ENCODE data around the gene AGA. TPM values are rescaled to one million over a fixed set of nuclear protein-coding genes. Genes with fewer than 3 reads are reported as not detected.

AGA gene
- total RNA-seq, 2 donors from 2014 or later: 12.2 to 15.2 TPM

DNA sequence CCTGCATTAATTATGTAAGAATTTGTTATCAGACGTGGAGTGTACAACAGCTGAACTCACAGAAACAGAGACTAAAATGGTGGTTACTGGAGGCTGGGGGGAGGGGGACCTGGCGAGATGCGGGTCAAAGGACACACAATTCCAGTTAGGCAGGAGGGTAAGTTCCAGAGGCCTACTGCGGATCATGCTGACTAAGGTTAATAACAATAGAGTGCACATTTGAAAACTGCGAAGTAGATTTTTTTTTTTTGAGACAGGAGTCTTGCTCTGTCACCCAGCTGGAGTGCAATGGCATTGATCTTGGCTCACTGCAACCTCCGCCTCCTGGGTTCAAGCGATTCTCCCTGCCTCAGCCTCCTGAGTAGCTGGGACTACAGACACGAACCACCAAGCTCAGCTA, 7.6 kb downstream of the AGA start:
- Histone ChIP-seq H3K27me3 (no peaks in the 10 kb centered on the region), H3K36me3 (no peaks in the 10 kb centered on the region), H3K27ac (no peak overlapping the region), H3K9me3 (no peaks in the 10 kb centered on the region), H3K4me3 (no peak overlapping the region), H3K9ac (ENCODE audit: low read depth in 2 of 2, low read length in 2 of 2) (no peak overlapping the region), H3K4me1 (no peaks in the 10 kb centered on the region)
- intact Hi-C loops (cut with DNase I): no loop called here
- DNase-seq: no peak
- TF ChIP-seq, protein P1, sequence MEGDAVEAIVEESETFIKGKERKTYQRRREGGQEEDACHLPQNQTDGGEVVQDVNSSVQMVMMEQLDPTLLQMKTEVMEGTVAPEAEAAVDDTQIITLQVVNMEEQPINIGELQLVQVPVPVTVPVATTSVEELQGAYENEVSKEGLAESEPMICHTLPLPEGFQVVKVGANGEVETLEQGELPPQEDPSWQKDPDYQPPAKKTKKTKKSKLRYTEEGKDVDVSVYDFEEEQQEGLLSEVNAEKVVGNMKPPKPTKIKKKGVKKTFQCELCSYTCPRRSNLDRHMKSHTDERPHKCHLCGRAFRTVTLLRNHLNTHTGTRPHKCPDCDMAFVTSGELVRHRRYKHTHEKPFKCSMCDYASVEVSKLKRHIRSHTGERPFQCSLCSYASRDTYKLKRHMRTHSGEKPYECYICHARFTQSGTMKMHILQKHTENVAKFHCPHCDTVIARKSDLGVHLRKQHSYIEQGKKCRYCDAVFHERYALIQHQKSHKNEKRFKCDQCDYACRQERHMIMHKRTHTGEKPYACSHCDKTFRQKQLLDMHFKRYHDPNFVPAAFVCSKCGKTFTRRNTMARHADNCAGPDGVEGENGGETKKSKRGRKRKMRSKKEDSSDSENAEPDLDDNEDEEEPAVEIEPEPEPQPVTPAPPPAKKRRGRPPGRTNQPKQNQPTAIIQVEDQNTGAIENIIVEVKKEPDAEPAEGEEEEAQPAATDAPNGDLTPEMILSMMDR (IDR thresholded peaks at IDR 0.05): no peak

GRCh38 chr4:177427192-177427591, 15.0 kb downstream of the AGA start:
- intact Hi-C loops (cut with DNase I): no loop called here
- Histone ChIP-seq H3K27me3 (no peaks in the 10 kb centered on the region), H3K27ac (no peak overlapping the region), H3K9me3 (no peaks in the 10 kb centered on the region), H3K4me1 (no peaks in the 10 kb centered on the region), H3K36me3 (no peaks in the 10 kb centered on the region), H3K4me3 (no peak overlapping the region), H3K9ac (ENCODE audit: low read depth in 2 of 2, low read length in 2 of 2) (no peak overlapping the region)
- TF ChIP-seq, protein P1 (IDR thresholded peaks at IDR 0.05): no peak
- DNase-seq: no peak

DNA sequence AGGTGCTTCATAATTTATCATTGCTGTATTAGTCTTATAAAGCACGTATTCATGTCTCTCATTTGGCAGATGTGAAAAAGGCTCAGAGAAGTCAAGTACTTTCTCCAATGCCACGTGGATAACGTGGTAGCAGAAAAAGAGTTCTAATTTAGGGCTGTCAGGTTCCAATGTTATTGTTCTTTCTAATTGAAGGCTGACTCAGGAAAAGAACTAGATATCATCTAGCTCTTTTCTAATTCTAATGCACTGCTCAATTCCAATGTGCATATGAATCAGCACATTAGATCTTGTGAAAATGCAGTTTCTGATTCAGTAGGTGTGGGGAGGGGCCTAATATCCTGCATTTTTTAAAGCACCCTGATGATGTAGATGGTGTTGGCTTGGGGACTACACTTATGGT, 22.8 kb downstream of the AGA start:
- no peak overlapping the region for H3K27ac ChIP-seq
- H3K9ac ChIP-seq (ENCODE audit: low read depth in 2 of 2, low read length in 2 of 2): no peak overlapping the region
- intact Hi-C loops (cut with DNase I): no loop called here
- H3K9me3 ChIP-seq: no peaks in the 10 kb centered on the region
- TF ChIP-seq, protein P1 (IDR thresholded peaks at IDR 0.05): no peak
- no peaks in the 10 kb centered on the region for H3K4me1 ChIP-seq
- DNase-seq: no peak
- H3K36me3 ChIP-seq: no peaks in the 10 kb centered on the region
- H3K27me3 ChIP-seq: no peaks in the 10 kb centered on the region
- H3K4me3 ChIP-seq: no peak overlapping the region

GRCh38 chr4:177413656-177414055, 28.6 kb downstream of the AGA start:
- TF ChIP-seq, protein P1 (IDR thresholded peaks at IDR 0.05): no peak
- Histone ChIP-seq H3K27me3 (no peaks in the 10 kb centered on the region), H3K36me3 (no peaks in the 10 kb centered on the region), H3K9me3 (no peaks in the 10 kb centered on the region), H3K4me3 (no peak overlapping the region), H3K4me1 (no peaks in the 10 kb centered on the region), H3K9ac (ENCODE audit: low read depth in 2 of 2, low read length in 2 of 2) (no peak overlapping the region), H3K27ac (no peak overlapping the region)
- intact Hi-C loops (cut with DNase I): no loop called here
- no peak for DNase-seq

DNA sequence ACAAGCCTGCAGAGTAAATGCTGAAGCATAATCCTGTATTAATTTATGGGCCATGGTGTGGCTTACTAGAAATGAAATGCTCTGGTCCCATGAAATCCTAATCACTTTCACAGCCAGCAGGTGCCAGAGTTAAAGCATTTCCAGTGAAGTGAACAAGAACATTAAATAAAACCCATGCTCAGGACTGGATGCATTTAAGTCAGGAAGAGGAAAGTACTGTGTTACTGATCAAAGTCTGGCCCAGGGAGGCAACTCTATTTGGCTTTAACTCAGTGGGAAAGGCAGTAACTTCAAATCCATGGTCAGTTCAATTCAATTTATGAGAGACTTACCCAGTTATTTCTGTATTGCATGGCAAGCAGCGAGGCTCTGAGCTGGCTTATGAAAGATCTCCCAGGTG, 29.2 kb downstream of the AGA start:
- no peaks in the 10 kb centered on the region for H3K9me3 ChIP-seq
- no peaks in the 10 kb centered on the region for H3K36me3 ChIP-seq
- no peaks in the 10 kb centered on the region for H3K4me1 ChIP-seq
- no peak overlapping the region for H3K27ac ChIP-seq
- DNase-seq: no peak
- intact Hi-C loops (cut with DNase I): no loop called here
- no peak overlapping the region for H3K4me3 ChIP-seq
- TF ChIP-seq, protein P1 (IDR thresholded peaks at IDR 0.05): no peak
- no peaks in the 10 kb centered on the region for H3K27me3 ChIP-seq
- H3K9ac ChIP-seq (ENCODE audit: low read depth in 2 of 2, low read length in 2 of 2): no peak overlapping the region

DNA sequence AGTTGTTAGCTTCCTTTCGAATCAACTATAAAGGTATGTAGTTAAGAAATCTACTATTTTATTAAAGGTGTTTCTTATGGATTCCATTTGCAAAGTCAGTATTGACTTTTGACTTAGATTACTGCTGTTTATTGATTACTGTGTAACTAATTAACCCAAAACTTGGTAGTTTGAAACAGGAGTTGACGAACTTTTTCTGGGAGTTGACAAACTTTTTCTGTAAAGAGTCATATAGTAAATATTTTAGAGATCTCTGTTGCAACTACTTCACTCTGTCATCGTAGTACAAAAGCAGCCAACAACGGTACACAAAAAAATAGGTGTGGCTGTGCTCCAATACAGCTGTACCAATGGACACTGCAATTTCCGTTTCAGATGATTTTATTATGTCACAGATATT, 30.2 kb downstream of the AGA start:
- Histone ChIP-seq H3K9me3 (no peaks in the 10 kb centered on the region), H3K4me3 (no peak overlapping the region), H3K9ac (ENCODE audit: low read depth in 2 of 2, low read length in 2 of 2) (no peak overlapping the region), H3K27me3 (no peaks in the 10 kb centered on the region), H3K4me1 (no peaks in the 10 kb centered on the region), H3K36me3 (no peaks in the 10 kb centered on the region), H3K27ac (no peak overlapping the region)
- no peak for DNase-seq
- intact Hi-C loops (cut with DNase I): no loop called here
- TF ChIP-seq, protein P1 (IDR thresholded peaks at IDR 0.05): no peak
